ENCODE results near the gene BOLA3.

The BOLA3 gene

GRCh38 chr2:74099835-74100234, 47.9 kb downstream of the BOLA3 start:
- no peak for DNase-seq (ENCODE audit: insufficient read length, low spot score)
- TF ChIP-seq POLR2A (IDR thresholded peaks at IDR 0.05; ENCODE audit: low read depth, low read length) (no peak), PAX5 (IDR thresholded peaks at IDR 0.05; ENCODE audit: insufficient read depth, low read length, severe bottlenecking) (no peak), POU2F2 (IDR thresholded peaks at IDR 0.05; ENCODE audit: low read depth, low read length) (no peak), POLR2AphosphoS5 (IDR thresholded peaks at IDR 0.05; ENCODE audit: low read depth, low read length) (no peak), TAF1 (IDR thresholded peaks at IDR 0.05; ENCODE audit: low read depth, low read length) (no peak), SPI1 (IDR thresholded peaks at IDR 0.05; ENCODE audit: low read depth, low read length) (no peak)
- FAIRE-seq, result no peak

- no peak for FAIRE-seq
- TF ChIP-seq POLR2AphosphoS5 (IDR thresholded peaks at IDR 0.05; ENCODE audit: low read depth, low read length) (no peak), POLR2A (IDR thresholded peaks at IDR 0.05; ENCODE audit: low read depth, low read length) (no peak), POU2F2 (IDR thresholded peaks at IDR 0.05; ENCODE audit: low read depth, low read length) (no peak)
These were observed 48.4 kb downstream of the BOLA3 start for GRCh38 chr2:74099271-74099670.

GRCh38 chr2:74097574-74097973, 50.1 kb downstream of the BOLA3 start:
- TF ChIP-seq PAX5 (IDR thresholded peaks at IDR 0.05; ENCODE audit: insufficient read depth, low read length, severe bottlenecking) (no peak), POLR2A (IDR thresholded peaks at IDR 0.05; ENCODE audit: low read depth, low read length) (no peak), POLR2AphosphoS5 (IDR thresholded peaks at IDR 0.05; ENCODE audit: low read depth, low read length) (no peak), POU2F2 (IDR thresholded peaks at IDR 0.05; ENCODE audit: low read depth, low read length) (no peak), SPI1 (IDR thresholded peaks at IDR 0.05; ENCODE audit: low read depth, low read length) (no peak), TAF1 (IDR thresholded peaks at IDR 0.05; ENCODE audit: low read depth, low read length) (no peak)
- DNase-seq (ENCODE audit: insufficient read length, low spot score) (no peak), FAIRE-seq (no peak)

More at GRCh38 chr2:74099271-74099670, 48.4 kb downstream of the BOLA3 start:
- no peak for DNase-seq (ENCODE audit: insufficient read length, low spot score)

- TF ChIP-seq TAF1 (IDR thresholded peaks at IDR 0.05; ENCODE audit: low read depth, low read length) (no peak), POU2F2 (IDR thresholded peaks at IDR 0.05; ENCODE audit: low read depth, low read length) (no peak), POLR2A (IDR thresholded peaks at IDR 0.05; ENCODE audit: low read depth, low read length) (no peak), POLR2AphosphoS5 (IDR thresholded peaks at IDR 0.05; ENCODE audit: low read depth, low read length) (no peak), PAX5 (IDR thresholded peaks at IDR 0.05; ENCODE audit: insufficient read depth, low read length, severe bottlenecking) (no peak), SPI1 (IDR thresholded peaks at IDR 0.05; ENCODE audit: low read depth, low read length) (no peak)
- FAIRE-seq (no peak), DNase-seq (ENCODE audit: insufficient read length, low spot score) (no peak)
These were observed 51.7 kb downstream of the BOLA3 start for GRCh38 chr2:74096052-74096451.

- FAIRE-seq (no peak), DNase-seq (ENCODE audit: insufficient read length, low spot score) (no peak)
These were observed 52.1 kb downstream of the BOLA3 start for GRCh38 chr2:74095632-74096031.

GRCh38 chr2:74094291-74094690, 53.4 kb downstream of the BOLA3 start:
- no peak for TF ChIP-seq POU2F2 (IDR thresholded peaks at IDR 0.05; ENCODE audit: low read depth, low read length)
- no peak for TF ChIP-seq POLR2A (IDR thresholded peaks at IDR 0.05; ENCODE audit: low read depth, low read length)
- TF ChIP-seq PAX5 (IDR thresholded peaks at IDR 0.05; ENCODE audit: insufficient read depth, low read length, severe bottlenecking), result no peak
- no peak for TF ChIP-seq TAF1 (IDR thresholded peaks at IDR 0.05; ENCODE audit: low read depth, low read length)
- no peak for TF ChIP-seq SPI1 (IDR thresholded peaks at IDR 0.05; ENCODE audit: low read depth, low read length)
- TF ChIP-seq POLR2AphosphoS5 (IDR thresholded peaks at IDR 0.05; ENCODE audit: low read depth, low read length), result no peak
- DNase-seq (ENCODE audit: insufficient read length, low spot score) (no peak), FAIRE-seq (no peak)

More at GRCh38 chr2:74095632-74096031, 52.1 kb downstream of the BOLA3 start:
- TF ChIP-seq TAF1 (IDR thresholded peaks at IDR 0.05; ENCODE audit: low read depth, low read length) (no peak), POLR2A (IDR thresholded peaks at IDR 0.05; ENCODE audit: low read depth, low read length) (no peak), SPI1 (IDR thresholded peaks at IDR 0.05; ENCODE audit: low read depth, low read length) (no peak), POLR2AphosphoS5 (IDR thresholded peaks at IDR 0.05; ENCODE audit: low read depth, low read length) (no peak), POU2F2 (IDR thresholded peaks at IDR 0.05; ENCODE audit: low read depth, low read length) (no peak)

- TF ChIP-seq POU2F2 (IDR thresholded peaks at IDR 0.05; ENCODE audit: low read depth, low read length), result no peak
- TF ChIP-seq TAF1 (IDR thresholded peaks at IDR 0.05; ENCODE audit: low read depth, low read length), result no peak
- TF ChIP-seq PAX5 (IDR thresholded peaks at IDR 0.05; ENCODE audit: insufficient read depth, low read length, severe bottlenecking), result no peak
- TF ChIP-seq POLR2A (IDR thresholded peaks at IDR 0.05; ENCODE audit: low read depth, low read length), result no peak
- TF ChIP-seq SPI1 (IDR thresholded peaks at IDR 0.05; ENCODE audit: low read depth, low read length), result no peak
- no peak for TF ChIP-seq POLR2AphosphoS5 (IDR thresholded peaks at IDR 0.05; ENCODE audit: low read depth, low read length)
- FAIRE-seq, result no peak
- no peak for DNase-seq (ENCODE audit: insufficient read length, low spot score)
These were observed 53.9 kb downstream of the BOLA3 start for GRCh38 chr2:74093840-74094239.

GRCh38 chr2:74093426-74093825, 54.3 kb downstream of the BOLA3 start:
- no peak for TF ChIP-seq PAX5 (IDR thresholded peaks at IDR 0.05; ENCODE audit: insufficient read depth, low read length, severe bottlenecking)
- TF ChIP-seq SPI1 (IDR thresholded peaks at IDR 0.05; ENCODE audit: low read depth, low read length), result no peak
- TF ChIP-seq POLR2A (IDR thresholded peaks at IDR 0.05; ENCODE audit: low read depth, low read length), result no peak
- no peak for TF ChIP-seq POLR2AphosphoS5 (IDR thresholded peaks at IDR 0.05; ENCODE audit: low read depth, low read length)
- no peak for TF ChIP-seq POU2F2 (IDR thresholded peaks at IDR 0.05; ENCODE audit: low read depth, low read length)
- no peak for TF ChIP-seq TAF1 (IDR thresholded peaks at IDR 0.05; ENCODE audit: low read depth, low read length)
- DNase-seq (ENCODE audit: insufficient read length, low spot score) (no peak), FAIRE-seq (no peak)

- TF ChIP-seq PAX5 (IDR thresholded peaks at IDR 0.05; ENCODE audit: insufficient read depth, low read length, severe bottlenecking) (no peak), SPI1 (IDR thresholded peaks at IDR 0.05; ENCODE audit: low read depth, low read length) (no peak), TAF1 (IDR thresholded peaks at IDR 0.05; ENCODE audit: low read depth, low read length) (no peak), POLR2A (IDR thresholded peaks at IDR 0.05; ENCODE audit: low read depth, low read length) (no peak), POU2F2 (IDR thresholded peaks at IDR 0.05; ENCODE audit: low read depth, low read length) (no peak), POLR2AphosphoS5 (IDR thresholded peaks at IDR 0.05; ENCODE audit: low read depth, low read length) (no peak)
- DNase-seq (ENCODE audit: insufficient read length, low spot score), result no peak
- no peak for FAIRE-seq
These were observed 55.4 kb downstream of the BOLA3 start for GRCh38 chr2:74092275-74092674.

GRCh38 chr2:74091391-74091790, 56.3 kb downstream of the BOLA3 start:
- DNase-seq (ENCODE audit: insufficient read length, low spot score) (no peak), FAIRE-seq (no peak)
- TF ChIP-seq PAX5 (IDR thresholded peaks at IDR 0.05; ENCODE audit: insufficient read depth, low read length, severe bottlenecking) (no peak), SPI1 (IDR thresholded peaks at IDR 0.05; ENCODE audit: low read depth, low read length) (no peak), TAF1 (IDR thresholded peaks at IDR 0.05; ENCODE audit: low read depth, low read length) (no peak), POLR2AphosphoS5 (IDR thresholded peaks at IDR 0.05; ENCODE audit: low read depth, low read length) (no peak), POU2F2 (IDR thresholded peaks at IDR 0.05; ENCODE audit: low read depth, low read length) (no peak), POLR2A (IDR thresholded peaks at IDR 0.05; ENCODE audit: low read depth, low read length) (no peak)
